ENCODE results near the gene FRRS1L. TPM values are rescaled to one million over a fixed set of nuclear protein-coding genes. Genes with fewer than 3 reads are reported as not detected.

Gene FRRS1L
- polyA plus RNA-seq, 1 experiment: 0.04 TPM

GRCh38 chr9:109166171-109166770 is 778 bp downstream of the FRRS1L start:
- H3K36me3 ChIP-seq (ENCODE audit: control insufficient read depth, insufficient read depth, low read length): no peaks in the 10 kb centered on the region
- no peak for DNase-seq (ENCODE audit: low read depth)
- TF ChIP-seq CTCF (IDR thresholded peaks at IDR 0.05; ENCODE audit: insufficient read depth, low read depth, low read length): no peak
- peaks cover 10% of the 10 kb centered on the region for H3K27me3 ChIP-seq (ENCODE audit: control insufficient read depth, insufficient read depth, low read length)
- H3K4me3 ChIP-seq (ENCODE audit: low read depth, low read length): no peak overlapping the region
- ChIA-PET POLR2A (no interaction called here), CTCF (interaction anchor here (1.3 to 1.5 kb wide), 2 partner anchors 18 to 33 kb away, joined by 3 read pairs; no protein-coding TSS in a partner anchor)

- H3K27me3 ChIP-seq (ENCODE audit: control insufficient read depth, insufficient read depth, low read length): peaks cover 12% of the 10 kb centered on the region
- H3K36me3 ChIP-seq (ENCODE audit: control insufficient read depth, insufficient read depth, low read length): no peaks in the 10 kb centered on the region
- H3K4me3 ChIP-seq (ENCODE audit: low read depth, low read length): no peak overlapping the region
- no peak for TF ChIP-seq CTCF (IDR thresholded peaks at IDR 0.05; ENCODE audit: insufficient read depth, low read depth, low read length)
- DNase-seq (ENCODE audit: low read depth): no peak
- CTCF ChIA-PET: no interaction called here
- POLR2A ChIA-PET: no interaction called here
Observed at GRCh38 chr9:109164042-109164441, 3.0 kb downstream of the FRRS1L start.

GRCh38 chr9:109163194-109163593 is 3.9 kb downstream of the FRRS1L start:
- H3K4me3 ChIP-seq (ENCODE audit: low read depth, low read length): no peak overlapping the region
- POLR2A ChIA-PET: no interaction called here
- DNase-seq (ENCODE audit: low read depth): no peak
- CTCF ChIA-PET: no interaction called here
- H3K27me3 ChIP-seq (ENCODE audit: control insufficient read depth, insufficient read depth, low read length): peaks cover 12% of the 10 kb centered on the region
- no peaks in the 10 kb centered on the region for H3K36me3 ChIP-seq (ENCODE audit: control insufficient read depth, insufficient read depth, low read length)
- TF ChIP-seq CTCF (IDR thresholded peaks at IDR 0.05; ENCODE audit: insufficient read depth, low read depth, low read length): no peak

- ChIA-PET POLR2A (no interaction called here), CTCF (interaction anchor here (0.7 to 1.4 kb wide), 2 partner anchors 18 to 1021 kb away, joined by 3 read pairs; no protein-coding TSS in a partner anchor)
- Histone ChIP-seq H3K36me3 (ENCODE audit: control insufficient read depth, insufficient read depth, low read length) (no peaks in the 10 kb centered on the region), H3K27me3 (ENCODE audit: control insufficient read depth, insufficient read depth, low read length) (peaks cover 8% of the 10 kb centered on the region), H3K4me3 (ENCODE audit: low read depth, low read length) (no peak overlapping the region)
- DNase-seq (ENCODE audit: low read depth): no peak
- TF ChIP-seq CTCF (IDR thresholded peaks at IDR 0.05; ENCODE audit: insufficient read depth, low read depth, low read length): no peak
Observed at GRCh38 chr9:109162677-109163076, 4.4 kb downstream of the FRRS1L start.

- TF ChIP-seq CTCF (IDR thresholded peaks at IDR 0.05; ENCODE audit: insufficient read depth, low read depth, low read length): no peak
- ChIA-PET POLR2A (no interaction called here), CTCF (interaction anchor here (1.4 kb wide), 1 partner anchor 19 kb away, joined by 3 read pairs; no protein-coding TSS in a partner anchor)
- Histone ChIP-seq H3K27me3 (ENCODE audit: control insufficient read depth, insufficient read depth, low read length) (peaks cover 5% of the 10 kb centered on the region), H3K4me3 (ENCODE audit: low read depth, low read length) (no peak overlapping the region), H3K36me3 (ENCODE audit: control insufficient read depth, insufficient read depth, low read length) (no peaks in the 10 kb centered on the region)
- DNase-seq (ENCODE audit: low read depth): no peak
Observed at GRCh38 chr9:109161471-109161870, 5.6 kb downstream of the FRRS1L start.
